Activated CD8-positive, alpha-beta T cell treated with anti-CD3 and anti-CD28 coated beads for 36 hours (primary cell): Measurements from ENCODE around the gene CLIC3. TPM values are rescaled to one million over a fixed set of nuclear protein-coding genes. Genes with fewer than 3 reads are reported as not detected.
A peak's percentile ranks its signal among the peaks of the same experiment; 100 is the strongest.

Experiments
- ATAC-seq: fragments of 200-7000 bp; cut with Tn5 transposase; one replicate; pipeline ENCODE4 v1.10.0; 2021; ENCODE audit warnings: mild to moderate bottlenecking, moderate library complexity
- CTCF ChIA-PET: fragments of 350-600 bp; sonication (Branson Sonifier 250); formaldehyde crosslinking; loops from one replicate; lab custom pipeline; 2021; ENCODE audit warnings: antibody characterized with exemption; lab: Charles Lee
- POLR2A ChIA-PET: fragments of 350-600 bp; sonication (Branson Sonifier 250); formaldehyde crosslinking; loops from one replicate; lab custom pipeline; 2021; ENCODE audit warnings: antibody characterized with exemption; lab: Charles Lee
- DNase-seq: peaks from one replicate; pipeline ENCODE4 v3.0.0-alpha.2; 2020
- H3K27ac Mint-ChIP-seq: one replicate; pipeline ENCODE4 v1.8.0; 2021; ENCODE audit warnings: mild to moderate bottlenecking, mixed read lengths
- H3K27me3 Mint-ChIP-seq: one replicate; pipeline ENCODE4 v1.8.0; 2021; ENCODE audit warnings: mixed read lengths
- H3K36me3 Mint-ChIP-seq: one replicate; pipeline ENCODE4 v1.8.0; 2021; ENCODE audit warnings: low read depth, mixed read lengths
- H3K4me1 Mint-ChIP-seq: one replicate; pipeline ENCODE4 v1.8.0; 2021; ENCODE audit warnings: low read depth, mixed read lengths
- H3K4me3 Mint-ChIP-seq: one replicate; pipeline ENCODE4 v1.8.0; 2021; ENCODE audit warnings: mild to moderate bottlenecking, moderate library complexity, mixed read lengths
- H3K9me3 Mint-ChIP-seq: one replicate; pipeline ENCODE4 v1.8.0; 2021; ENCODE audit warnings: mixed read lengths
- CTCF ChIP-seq: fragments of 200-600 bp; IDR thresholded peaks from one replicate; pipeline ENCODE4 v1.8.0; 2022; ENCODE audit warnings: antibody characterized with exemption, mild to moderate bottlenecking
- intact Hi-C: fragments of 100-400 bp; cut with micrococcal nuclease; formaldehyde crosslinking; loops from one replicate; pipeline ENCODE4 v1.10.0; 2022
- total RNA-seq, 2 experiments: library from RNA; stranded (reverse); gene quantifications; one replicate each; pipeline ENCODE4 v1.2.3, GENCODE V29; 2021

Gene CLIC3
- total RNA-seq, 2 experiments from 2014 or later, result not detected

GRCh38 chr9:137027369-137028262, 31.2 kb upstream of the CLIC3 start, which contains the start of gene ABCA2:
TSS of gene ABCA2 (minus strand) at chr9:137028237. CDS start at chr9:137028140, 97 bp downstream.
- Mint-ChIP-seq H3K36me3 (no peaks in the 10 kb centered on the region), H3K4me3 (peak within 1 kb of the TSS; percentile 72), H3K4me1 (peaks cover 39% of the 10 kb centered on the region), H3K27ac (peak within 1 kb of the TSS; percentile 25), H3K27me3 (no peaks in the 10 kb centered on the region), H3K9me3 (no peaks in the 10 kb centered on the region)
- ChIA-PET POLR2A (interaction anchor here (0.6 to 2.3 kb wide), 5 partner anchors 8 to 237 kb away, joined by 3 to 9 read pairs (median 3); partner anchors contain the start of genes ENTPD2 and TMEM141), CTCF (interaction anchor here (0.6 to 8.3 kb wide), 15 partner anchors 8 to 186 kb away, joined by 3 to 109 read pairs (median 13); partner anchors contain the start of genes AJM1, CLIC3, MAN1B1 and NPDC1)
- no peak for DNase-seq
- intact Hi-C loops, result no loop called here
- no peak for ATAC-seq
- no peak for TF ChIP-seq CTCF

- no peaks in the 10 kb centered on the region for H3K36me3 Mint-ChIP-seq
- intact Hi-C loops, result no loop called here
- H3K4me3 Mint-ChIP-seq, result peak overlapping the region; percentile 72
- no peaks in the 10 kb centered on the region for H3K27me3 Mint-ChIP-seq
- ATAC-seq (no peak), DNase-seq (no peak)
- H3K4me1 Mint-ChIP-seq, result peaks cover 32% of the 10 kb centered on the region
- CTCF ChIA-PET, result interaction anchor here (0.6 to 8.3 kb wide), 10 partner anchors 9 to 185 kb away, joined by 3 to 109 read pairs (median 5); partner anchors contain the start of genes AJM1, NPDC1, PAXX and SAPCD2
- TF ChIP-seq CTCF, result no peak
- H3K9me3 Mint-ChIP-seq, result no peaks in the 10 kb centered on the region
- POLR2A ChIA-PET, result interaction anchor here (0.6 to 2.3 kb wide), 5 partner anchors 9 to 236 kb away, joined by 3 to 9 read pairs (median 3); partner anchors contain the start of genes ENTPD2 and TMEM141
- H3K27ac Mint-ChIP-seq, result no peak overlapping the region
Observed at GRCh38 chr9:137026828-137027227, 30.5 kb upstream of the CLIC3 start.

- POLR2A ChIA-PET, result interaction anchor here (0.6 to 2.3 kb wide), 5 partner anchors 8 to 27 kb away, joined by 3 to 9 read pairs (median 3); partner anchors contain the start of gene ENTPD2
Observed at GRCh38 chr9:137026384-137026783, 30.0 kb upstream of the CLIC3 start.

GRCh38 chr9:137025517-137025966, 29.2 kb upstream of the CLIC3 start:
- DNase-seq (no peak), ATAC-seq (no peak)
- Mint-ChIP-seq H3K36me3 (no peaks in the 10 kb centered on the region), H3K27ac (no peak overlapping the region), H3K9me3 (no peaks in the 10 kb centered on the region), H3K4me1 (peaks cover 24% of the 10 kb centered on the region), H3K4me3 (no peak overlapping the region), H3K27me3 (no peaks in the 10 kb centered on the region)
- ChIA-PET POLR2A (interaction anchor here (0.5 to 2.3 kb wide), 4 partner anchors 8 to 205 kb away, joined by 3 to 9 read pairs (median 4); no protein-coding TSS in a partner anchor), CTCF (interaction anchor here (0.7 to 8.3 kb wide), 3 partner anchors 10 to 42 kb away, joined by 3 to 109 read pairs (median 42); partner anchors contain the start of genes PAXX and SAPCD2)
- intact Hi-C loops, result no loop called here
- no peak for TF ChIP-seq CTCF

More at GRCh38 chr9:137026384-137026783, 30.0 kb upstream of the CLIC3 start:
- CTCF ChIA-PET, result interaction anchor here (0.7 to 8.3 kb wide), 6 partner anchors 9 to 78 kb away, joined by 3 to 109 read pairs (median 21); partner anchors contain the start of genes NPDC1 and SAPCD2
- Mint-ChIP-seq H3K27me3 (no peaks in the 10 kb centered on the region), H3K27ac (no peak overlapping the region), H3K36me3 (no peaks in the 10 kb centered on the region), H3K4me3 (no peak overlapping the region), H3K9me3 (no peaks in the 10 kb centered on the region), H3K4me1 (peaks cover 30% of the 10 kb centered on the region)
- DNase-seq (no peak), ATAC-seq (no peak)
- TF ChIP-seq CTCF, result no peak
- intact Hi-C loops, result no loop called here
